Measurements from ENCODE around the gene UGT2B7. TPM values are rescaled to one million over a fixed set of nuclear protein-coding genes. Genes with fewer than 3 reads are reported as not detected.

The UGT2B7 gene
- total RNA-seq, 2 experiments from 2014 or later, result not detected

- Mint-ChIP-seq H3K9me3 (no peaks in the 10 kb centered on the region), H3K4me1 (no peaks in the 10 kb centered on the region), H3K4me3 (no peak overlapping the region), H3K27ac (no peak overlapping the region), H3K27me3 (no peaks in the 10 kb centered on the region), H3K36me3 (ENCODE audit: low read depth) (no peaks in the 10 kb centered on the region)
- CTCF ChIA-PET, result no interaction called here
- POLR2A ChIA-PET, result no interaction called here
- no peak for DNase-seq
These were observed 45.0 kb downstream of the UGT2B7 start for GRCh38 chr4:69141320-69141719.

DNA sequence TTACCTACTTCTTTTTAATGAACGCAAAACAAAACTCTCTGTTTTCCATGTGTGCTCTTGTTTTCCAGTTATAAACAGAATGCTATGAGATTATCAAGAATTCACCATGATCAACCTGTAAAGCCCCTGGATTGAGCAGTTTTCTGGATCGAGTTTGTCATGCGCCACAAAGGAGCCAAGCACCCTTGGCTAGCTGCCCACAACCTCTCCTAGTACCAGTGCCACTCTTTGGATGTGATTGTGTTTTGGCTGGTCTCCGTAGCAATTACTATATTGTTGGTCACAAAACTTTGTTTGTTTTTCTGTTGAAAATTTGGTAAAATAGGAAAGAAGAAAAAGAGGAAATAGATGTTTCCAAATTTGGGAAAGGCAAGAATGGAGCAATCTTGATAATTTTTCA, 51.1 kb downstream of the UGT2B7 start:
- no peak overlapping the region for H3K27ac Mint-ChIP-seq
- H3K4me3 Mint-ChIP-seq, result no peak overlapping the region
- H3K4me1 Mint-ChIP-seq, result no peaks in the 10 kb centered on the region
- H3K9me3 Mint-ChIP-seq, result no peaks in the 10 kb centered on the region
- DNase-seq, result no peak
- no peaks in the 10 kb centered on the region for H3K27me3 Mint-ChIP-seq
- no peaks in the 10 kb centered on the region for H3K36me3 Mint-ChIP-seq (ENCODE audit: low read depth)
- CTCF ChIA-PET, result no interaction called here
- POLR2A ChIA-PET, result no interaction called here

DNA sequence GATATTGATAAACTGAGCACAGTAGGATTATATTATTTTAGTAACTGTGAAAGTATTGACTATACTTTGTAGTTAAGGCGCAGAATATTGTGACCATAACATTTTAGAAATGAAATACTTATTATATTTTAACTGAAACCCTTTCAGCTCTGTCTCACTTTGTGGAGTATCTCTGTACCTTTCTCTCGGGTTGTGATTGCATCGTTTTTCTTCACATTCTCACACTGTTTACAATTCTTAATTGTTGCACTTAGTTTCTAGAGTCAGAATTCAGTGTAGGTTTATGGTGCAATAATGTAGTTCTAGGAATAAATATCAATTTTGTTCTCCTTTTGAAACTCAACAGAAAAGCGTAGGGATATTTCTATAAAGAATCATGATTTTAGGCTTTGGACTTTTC, 57.7 kb downstream of the UGT2B7 start:
- Mint-ChIP-seq H3K4me3 (no peak overlapping the region), H3K4me1 (no peaks in the 10 kb centered on the region), H3K27ac (no peak overlapping the region), H3K36me3 (ENCODE audit: low read depth) (no peaks in the 10 kb centered on the region), H3K27me3 (no peaks in the 10 kb centered on the region), H3K9me3 (no peaks in the 10 kb centered on the region)
- DNase-seq, result no peak
- ChIA-PET POLR2A (no interaction called here), CTCF (no interaction called here)

DNA sequence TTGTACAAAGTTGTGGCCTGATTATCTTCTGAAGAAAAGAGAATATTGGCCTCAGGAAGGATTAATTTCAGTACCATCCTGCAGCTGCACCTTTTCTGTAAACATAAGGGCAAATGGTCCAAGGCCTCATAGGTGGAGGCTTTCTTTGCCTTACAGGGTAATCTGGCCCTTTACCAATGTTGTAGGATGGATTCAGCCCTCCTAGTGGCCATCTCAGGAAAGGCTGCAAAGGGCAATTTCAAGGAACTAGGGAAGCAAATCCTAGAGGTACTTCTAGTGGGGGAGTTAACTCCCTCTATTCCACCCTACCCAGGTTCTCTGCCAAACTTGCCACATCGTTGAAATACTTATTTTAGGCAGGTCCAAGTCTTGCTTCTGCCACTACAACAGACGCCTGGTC, 60.6 kb downstream of the UGT2B7 start:
- Mint-ChIP-seq H3K36me3 (ENCODE audit: low read depth) (no peaks in the 10 kb centered on the region), H3K27me3 (no peaks in the 10 kb centered on the region), H3K27ac (no peak overlapping the region), H3K4me3 (no peak overlapping the region), H3K4me1 (no peaks in the 10 kb centered on the region), H3K9me3 (no peaks in the 10 kb centered on the region)
- CTCF ChIA-PET, result no interaction called here
- no peak for DNase-seq
- POLR2A ChIA-PET, result no interaction called here

Other genes starting within 250 kb of the UGT2B7 start
- gene UGT2A3, start 144.7 kb upstream of the UGT2B7 start, total RNA-seq, result not detected
- not detected for gene UGT2B11, start 118.3 kb downstream of the UGT2B7 start, total RNA-seq
- not detected for gene UGT2B28, start 184.0 kb downstream of the UGT2B7 start, total RNA-seq